Ovary (tissue), 9 donors: ENCODE measurements around the gene LPIN1. TPM values are rescaled to one million over a fixed set of nuclear protein-coding genes. Genes with fewer than 3 reads are reported as not detected.

Experiments
- DNase-seq, 5 donors: peaks; one replicate each; pipeline ENCODE4 v3.0.0-alpha.2; 2019 to 2020
- H3K27ac ChIP-seq, 2 donors: fragments of 200-600 bp; one replicate each; pipeline versions ENCODE4 v1.5.1 to v1.8.0; 2019 to 2022
- H3K27me3 ChIP-seq: fragments of 200-600 bp; one replicate; pipeline ENCODE4 v1.8.0; 2022
- H3K36me3 ChIP-seq: fragments of 200-600 bp; sonication (generic); one replicate; pipeline ENCODE4 v1.5.1; 2019
- H3K4me1 ChIP-seq: one replicate; pipeline ENCODE4 v1.8.1; 2013; ENCODE audit warnings: mild to moderate bottlenecking, moderate library complexity; ENCODE audit not compliant: insufficient read depth
- H3K4me3 ChIP-seq: fragments of 200-600 bp; sonication (generic); one replicate; pipeline ENCODE4 v1.5.1; 2017
- H3K9me3 ChIP-seq, 2 donors: fragments of 200-600 bp in 1 of 2; sonication (generic) in 1 of 2; one replicate each; pipeline versions ENCODE4 v1.5.1 to v1.8.1; 2013 to 2019; ENCODE audit warnings: mild to moderate bottlenecking in 1 of 2, moderate library complexity in 1 of 2
- EP300 ChIP-seq: sonication (generic); formaldehyde crosslinking; IDR thresholded peaks from one replicate; pipeline ENCODE4 v1.6.1; 2017; ENCODE audit warnings: antibody characterized with exemption
- POLR2A ChIP-seq: fragments of 450-650 bp; IDR thresholded peaks from one replicate; pipeline ENCODE4 v1.6.1; 2017; ENCODE audit warnings: antibody characterized with exemption, mild to moderate bottlenecking, moderate library complexity
- WGBS, 3 donors: extraction: QIAGEN DNeasy Blood & Tissue Kit in 1 of 3; methylation state at CpG; one replicate each; pipeline versions ENCODE4 v1.1.5 to v1.1.7; 2013 to 2017; 5-methylcytosine and 5-hydroxymethylcytosine counted together
- intact Hi-C, 4 donors: fragments of 100-400 bp; cut with DNase I; formaldehyde crosslinking; loops; one replicate each; pipeline versions ENCODE4 v1.11.0 to v1.15.1; 2022 to 2023
- polyA plus RNA-seq, 2 donors: library from polyadenylated mRNA; stranded (reverse); fragments of 200-250 nt in 1 of 2; fragments of 350-450 nt in 1 of 2; fragmentation: Illumina TruSeq in 1 of 2; extraction: RNeasy Lipid Tissue Mini Kit (QIAGEN cat#74804) in 1 of 2; gene quantifications; one replicate each; pipeline ENCODE4 v1.2.3, GENCODE V29; 2013 to 2014
- total RNA-seq, 7 donors: library from RNA; depleted of rRNA in 2 of 7; stranded (reverse); fragments of >200 nt in 2 of 7; fragmentation: NEBNext Ultra II Directional in 3 of 7; extraction: Animal tissue kit (Norgen Biotek cat#: 25700) in 3 of 7; gene quantifications; one replicate each; pipeline versions ENCODE4 v1.1.0 to v1.2.4, GENCODE V29; 2016 to 2023
- TF ChIP-seq, protein P1 (sequence below), 3 donors: fragments of 450-650 bp in 2 of 3; fragments of 200-600 bp in 1 of 3; IDR thresholded peaks; one replicate each; pipeline versions ENCODE4 v1.5.1 to v1.8.0; 2016 to 2022; ENCODE audit warnings: antibody characterized with exemption in 3 of 3, mild to moderate bottlenecking in 1 of 3
- donor health status: DM: no; HTN: no; CAD: no; lungs with moderate emphysema.
- donor health status: DM: no; HTN: no; CAD: no.
- donor health status: Bipolar disorder and iron deficiency.
- donor health status: DM: yes; HTN: yes; CAD: no.
- donor health status: DM: no; HTN: no; CAD: no.
- donor health status: DM: yes; HTN: yes; CAD: no.

The LPIN1 gene
- total and polyA plus RNA-seq, 9 donors = 19.9 to 144 (median 50.8) TPM

DNA sequence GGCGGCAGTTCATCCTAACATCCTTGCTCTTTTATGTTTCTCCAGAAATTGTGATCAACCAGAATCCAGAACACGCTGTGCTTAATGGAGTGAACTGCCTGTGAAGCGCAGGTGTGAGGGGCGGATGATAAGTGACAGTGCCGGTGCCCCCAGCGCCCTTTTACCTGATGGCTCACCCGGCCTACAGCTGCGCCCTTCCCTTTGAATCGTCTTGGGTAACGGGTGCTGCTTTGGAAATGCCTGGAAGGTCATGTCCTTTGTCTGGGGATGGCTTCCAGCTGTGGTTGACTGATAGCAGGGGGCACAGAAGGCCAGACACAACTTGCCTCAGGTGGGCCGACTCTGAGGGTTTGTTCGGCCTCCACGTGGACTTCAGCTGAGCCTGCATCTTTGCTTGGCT is 119.4 kb downstream of the LPIN1 start:
- DNase-seq = no peak
- H3K4me1 ChIP-seq = no peaks in the 10 kb centered on the region
- 85 to 88% (median 87%) methylated on average over 13 of the region's 13 CpGs for WGBS, 3 donors

DNA sequence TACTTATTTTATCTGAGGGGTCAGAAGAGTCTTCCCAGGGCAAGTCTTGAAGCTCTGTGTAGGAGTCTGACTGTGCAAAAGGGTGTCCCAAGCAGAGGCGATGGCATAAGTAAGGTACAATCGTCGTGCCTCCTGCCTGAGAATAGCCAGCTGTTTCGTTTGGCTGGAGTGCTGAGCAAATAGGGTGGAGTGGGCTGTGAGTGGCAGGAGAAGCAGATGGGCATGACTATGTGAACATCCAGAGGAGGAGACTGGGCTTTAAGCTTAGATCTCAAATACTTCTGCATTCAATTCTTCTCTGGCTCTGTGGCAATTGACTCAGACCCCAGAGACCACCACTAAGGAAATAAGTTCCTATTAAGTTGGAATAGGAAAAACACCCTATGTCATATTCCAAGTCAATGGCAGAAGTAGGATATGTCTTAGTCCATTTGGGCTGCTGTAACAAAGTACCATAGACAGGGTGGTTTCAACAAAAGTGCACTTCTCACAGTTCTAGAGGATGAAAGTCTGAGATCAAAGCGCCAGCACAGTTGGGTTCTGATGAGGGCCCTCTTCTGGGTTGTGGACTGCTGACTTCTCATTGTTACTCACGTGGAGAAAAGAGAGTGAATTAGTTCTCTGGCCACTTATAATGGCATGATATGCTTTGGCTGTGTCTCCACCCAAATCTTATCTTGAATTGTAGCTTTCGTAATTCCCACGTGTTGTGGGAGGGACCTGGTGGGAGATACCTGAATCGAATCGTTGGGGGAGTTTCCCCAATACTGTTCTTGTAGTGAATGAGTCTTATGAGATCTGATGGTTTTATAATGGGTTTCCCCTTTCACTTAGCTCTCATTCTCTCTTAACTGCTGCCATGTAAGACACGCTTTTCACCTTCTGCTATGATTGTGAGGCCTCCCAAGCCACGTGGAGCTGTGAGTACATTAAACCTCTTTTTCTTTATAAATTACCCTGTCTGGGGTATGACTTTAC is 120.2 kb downstream of the LPIN1 start:
- Histone ChIP-seq H3K9me3 (no peaks in the 10 kb centered on the region), H3K27ac (no peak overlapping the region), H3K4me1 (no peaks in the 10 kb centered on the region), H3K27me3 (no peaks in the 10 kb centered on the region), H3K4me3 (no peak overlapping the region), H3K36me3 (no peaks in the 10 kb centered on the region)
- WGBS, 3 donors = 67 to 69% (median 68%) methylated on average over 12 of the region's 12 CpGs
- no peak for DNase-seq
- intact Hi-C loops = loop anchor here in 2 of 4 donors (10.0 kb wide), 3 partner anchors 528 to 1068 kb away; partner anchors contain the start of gene TRIB2 (in 1 of the 2)
- TF ChIP-seq POLR2A (no peak), EP300 (no peak)
- TF ChIP-seq, protein P1, sequence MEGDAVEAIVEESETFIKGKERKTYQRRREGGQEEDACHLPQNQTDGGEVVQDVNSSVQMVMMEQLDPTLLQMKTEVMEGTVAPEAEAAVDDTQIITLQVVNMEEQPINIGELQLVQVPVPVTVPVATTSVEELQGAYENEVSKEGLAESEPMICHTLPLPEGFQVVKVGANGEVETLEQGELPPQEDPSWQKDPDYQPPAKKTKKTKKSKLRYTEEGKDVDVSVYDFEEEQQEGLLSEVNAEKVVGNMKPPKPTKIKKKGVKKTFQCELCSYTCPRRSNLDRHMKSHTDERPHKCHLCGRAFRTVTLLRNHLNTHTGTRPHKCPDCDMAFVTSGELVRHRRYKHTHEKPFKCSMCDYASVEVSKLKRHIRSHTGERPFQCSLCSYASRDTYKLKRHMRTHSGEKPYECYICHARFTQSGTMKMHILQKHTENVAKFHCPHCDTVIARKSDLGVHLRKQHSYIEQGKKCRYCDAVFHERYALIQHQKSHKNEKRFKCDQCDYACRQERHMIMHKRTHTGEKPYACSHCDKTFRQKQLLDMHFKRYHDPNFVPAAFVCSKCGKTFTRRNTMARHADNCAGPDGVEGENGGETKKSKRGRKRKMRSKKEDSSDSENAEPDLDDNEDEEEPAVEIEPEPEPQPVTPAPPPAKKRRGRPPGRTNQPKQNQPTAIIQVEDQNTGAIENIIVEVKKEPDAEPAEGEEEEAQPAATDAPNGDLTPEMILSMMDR (IDR thresholded peaks at IDR 0.05) = no peak

More for the DNA sequence above, 119.4 kb downstream of the LPIN1 start:
- Histone ChIP-seq H3K9me3 (no peaks in the 10 kb centered on the region), H3K27me3 (no peaks in the 10 kb centered on the region), H3K4me3 (no peak overlapping the region), H3K36me3 (no peaks in the 10 kb centered on the region), H3K27ac (no peak overlapping the region)
- intact Hi-C loops = loop anchor here in 2 of 4 donors (10.0 kb wide), 3 partner anchors 529 to 1069 kb away; partner anchors contain the start of gene TRIB2 (in 1 of the 2)
- no peak for TF ChIP-seq EP300
- TF ChIP-seq, protein P1 (IDR thresholded peaks at IDR 0.05) = no peak
- TF ChIP-seq POLR2A = no peak

DNA sequence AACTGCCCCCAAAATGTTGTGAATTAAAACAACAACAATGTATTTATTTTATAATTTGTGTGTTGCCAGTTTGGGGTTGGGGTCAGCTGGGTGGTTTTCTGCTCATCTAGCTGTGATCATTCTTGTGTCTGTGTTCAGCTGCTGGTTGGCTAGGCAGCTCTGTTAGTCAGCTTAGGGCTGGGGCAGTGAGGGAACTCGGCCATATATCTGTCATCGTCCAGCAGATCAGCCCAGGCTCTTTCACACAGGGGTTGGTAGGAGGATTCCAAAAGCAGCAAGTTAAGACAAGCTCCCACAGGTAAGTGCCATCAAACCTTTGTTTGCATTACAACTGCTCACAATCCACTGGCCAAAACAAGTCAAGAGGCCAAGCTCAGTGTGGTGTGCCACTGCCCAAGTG is 121.5 kb downstream of the LPIN1 start:
- 86 to 91% (median 87%) methylated on average over 2 of the region's 2 CpGs for WGBS, 3 donors
- Histone ChIP-seq H3K4me1 (no peaks in the 10 kb centered on the region), H3K27me3 (no peaks in the 10 kb centered on the region), H3K36me3 (no peaks in the 10 kb centered on the region), H3K4me3 (no peak overlapping the region), H3K27ac (no peak overlapping the region), H3K9me3 (no peaks in the 10 kb centered on the region)
- TF ChIP-seq POLR2A (no peak), EP300 (no peak)
- TF ChIP-seq, protein P1 (IDR thresholded peaks at IDR 0.05) = no peak
- no peak for DNase-seq
- intact Hi-C loops = loop anchor here in 2 of 4 donors (10.0 kb wide), 3 partner anchors 527 to 1067 kb away; partner anchors contain the start of gene TRIB2 (in 1 of the 2)

DNA sequence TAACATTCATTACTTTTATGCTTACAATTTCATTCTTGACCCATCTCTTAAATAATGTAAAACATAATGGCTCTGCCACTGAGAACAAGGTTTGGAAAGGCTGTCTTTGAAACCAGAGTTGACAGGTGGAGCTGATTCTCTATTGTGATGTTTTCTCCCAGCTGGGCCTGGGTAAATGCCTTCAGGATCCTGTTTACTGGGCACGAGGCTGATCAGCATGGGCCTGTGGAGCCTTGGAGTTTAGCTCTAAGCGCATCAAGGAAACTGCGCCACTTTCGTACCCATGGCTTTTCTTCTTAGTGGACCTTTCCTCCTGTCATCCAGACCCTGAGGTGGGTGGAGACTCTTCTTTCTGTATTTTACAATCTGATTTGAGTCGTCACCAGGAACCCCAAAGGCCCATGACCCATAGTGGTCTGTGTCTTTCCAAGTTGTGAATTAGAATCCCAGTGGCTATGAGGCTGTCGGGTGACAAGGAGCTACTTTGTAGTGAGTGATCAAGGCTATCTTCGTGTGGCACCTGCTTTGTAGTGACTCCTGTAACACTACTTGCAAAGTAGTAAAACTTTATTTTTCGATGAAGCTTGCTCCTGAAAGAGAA is 123.1 kb downstream of the LPIN1 start:
- WGBS, 3 donors = 93 to 95% (median 94%) methylated on average over 8 of the region's 8 CpGs
- TF ChIP-seq EP300 (no peak), POLR2A (no peak)
- TF ChIP-seq, protein P1 (IDR thresholded peaks at IDR 0.05) = no peak
- Histone ChIP-seq H3K4me1 (no peaks in the 10 kb centered on the region), H3K9me3 (no peaks in the 10 kb centered on the region), H3K36me3 (no peaks in the 10 kb centered on the region), H3K27me3 (no peaks in the 10 kb centered on the region), H3K4me3 (no peak overlapping the region), H3K27ac (no peak overlapping the region)
- intact Hi-C loops = loop anchor here in 2 of 4 donors (10.0 kb wide), 3 partner anchors 525 to 1065 kb away; partner anchors contain the start of gene TRIB2 (in 1 of the 2)
- no peak for DNase-seq
